HUES48 (cell line): ENCODE results near the gene GNL3L.
"Not testable (repeated sequence)": the region's sequence is repeated elsewhere in the genome, so short reads cannot be mapped to it uniquely, and the experiment has no call there.

Experiments
- H3K27ac ChIP-seq: one replicate; pipeline ENCODE4 v1.7.0; 2013; ENCODE audit warnings: low read depth, low read length, inconsistent platforms
- H3K27me3 ChIP-seq: 2 replicates; pipeline ENCODE4 v1.6.1; 2013; ENCODE audit warnings: mild to moderate bottlenecking, low read length; ENCODE audit not compliant: control insufficient read depth, insufficient read depth
- H3K36me3 ChIP-seq: 2 replicates; pipeline ENCODE4 v1.6.1; 2013; ENCODE audit warnings: low read length; ENCODE audit not compliant: control insufficient read depth, insufficient read depth
- H3K4me1 ChIP-seq: 2 replicates; pipeline ENCODE4 v1.6.1; 2013; ENCODE audit warnings: mild to moderate bottlenecking, low read length; ENCODE audit not compliant: control insufficient read depth, insufficient read depth
- H3K4me3 ChIP-seq: 2 replicates; pipeline ENCODE4 v1.5.1; 2013; ENCODE audit warnings: mild to moderate bottlenecking, low read depth, low read length
- H3K9ac ChIP-seq: 2 replicates; pipeline ENCODE4 v1.6.1; 2013; ENCODE audit warnings: mild to moderate bottlenecking, low read depth, low read length, moderate library complexity
- H3K9me3 ChIP-seq: 2 replicates; pipeline ENCODE4 v1.6.1; 2013; ENCODE audit warnings: low read length; ENCODE audit not compliant: control insufficient read depth, insufficient read depth

Gene GNL3L

DNA sequence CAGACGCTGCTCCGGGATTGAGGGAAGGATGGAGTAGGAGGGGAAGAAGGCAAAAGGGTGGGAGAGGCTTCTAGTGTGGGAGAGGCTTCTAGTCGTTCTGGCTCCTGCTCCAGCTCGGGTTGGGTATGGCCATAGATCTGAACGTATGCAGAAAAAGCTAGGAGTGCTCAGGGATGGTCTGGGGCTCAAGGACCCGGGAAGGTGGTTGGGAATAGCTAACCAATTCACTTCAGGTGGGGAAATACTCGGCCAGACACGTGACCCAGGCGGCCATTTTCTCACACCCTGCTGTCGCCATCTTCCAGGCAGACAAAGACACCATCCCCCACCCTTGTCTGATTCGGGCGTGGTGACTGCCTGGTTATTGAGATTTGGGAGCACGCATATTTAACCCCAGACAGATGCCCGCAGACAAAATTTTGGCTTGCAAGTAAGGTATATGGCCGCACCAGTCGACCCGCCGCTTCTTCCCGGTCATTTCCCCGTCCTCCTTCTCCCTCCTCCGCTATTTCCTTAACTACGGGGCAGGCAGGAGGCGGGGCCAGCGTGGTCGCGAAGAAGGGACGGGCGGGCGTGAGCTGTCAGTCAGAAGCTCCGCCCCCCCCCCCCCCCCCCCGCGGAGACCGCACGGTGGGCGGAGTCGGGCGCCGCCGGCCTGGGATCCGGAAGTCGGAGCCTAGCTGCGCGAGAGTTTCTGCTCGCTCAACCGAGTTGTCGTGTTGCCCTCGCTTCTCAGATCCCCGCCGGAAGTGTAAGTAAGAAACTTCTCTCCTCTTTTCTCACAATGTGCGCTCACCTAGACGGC is at the start of gene GNL3L:
TSS of gene GNL3L (plus strand) at position 668 of the 805 bp plus-strand sequence. CDS start 2,348 bp downstream, outside the sequence.
- Histone ChIP-seq H3K9ac (peak within 1 kb of the TSS; percentile 87), H3K27ac (peak within 1 kb of the TSS; percentile 95), H3K36me3 (peaks cover 26% of the 10 kb centered on the region; the same call in 1 of the 2 replicates), H3K4me1 (peaks cover 3% of the 10 kb centered on the region; the same call in 1 of the 2 replicates), H3K9me3 (peaks cover 50% of the 10 kb centered on the region), H3K4me3 (peak within 1 kb of the TSS; percentile 90), H3K27me3 (no peaks in the 10 kb centered on the region)

- no peaks in the 10 kb centered on the region for H3K27me3 ChIP-seq
- H3K27ac ChIP-seq: peak overlapping the region; percentile 34
- peak overlapping the region; percentile 26; the same call in 1 of the 2 replicates for H3K4me3 ChIP-seq
- H3K36me3 ChIP-seq: no peaks in the 10 kb centered on the region
- peaks cover 22% of the 10 kb centered on the region for H3K9me3 ChIP-seq
- H3K4me1 ChIP-seq: peaks cover 42% of the 10 kb centered on the region
- H3K9ac ChIP-seq: no peak overlapping the region
Observed at GRCh38 chrX:54482839-54483593, 47.0 kb upstream of the GNL3L start.

DNA sequence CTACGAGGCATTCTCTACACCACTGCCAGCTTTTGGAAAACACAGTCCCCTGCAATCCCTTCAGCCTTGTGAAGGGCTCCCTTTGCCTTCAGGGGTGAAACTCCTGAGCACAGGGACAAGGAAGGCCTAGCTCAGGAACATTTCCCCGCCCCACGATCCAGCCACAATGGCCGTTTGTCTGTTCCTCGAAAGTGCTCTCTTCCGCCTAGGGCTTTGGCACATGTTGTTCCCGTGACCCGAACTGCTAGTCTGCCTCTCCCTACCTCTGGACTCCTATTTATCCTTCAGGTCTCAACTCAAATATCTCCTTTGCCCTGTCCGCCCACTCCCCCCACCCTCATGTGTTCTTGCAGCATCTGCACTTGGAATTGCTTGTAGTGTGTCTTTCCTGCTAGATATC is 46.1 kb upstream of the GNL3L start:
- peaks cover 14% of the 10 kb centered on the region; the same call in 1 of the 2 replicates for H3K9me3 ChIP-seq

GRCh38 chrX:54484666-54485065 is 45.4 kb upstream of the GNL3L start:
- no peaks in the 10 kb centered on the region for H3K36me3 ChIP-seq
- H3K27me3 ChIP-seq: no peaks in the 10 kb centered on the region
- peak overlapping the region; percentile 21 for H3K27ac ChIP-seq
- H3K4me1 ChIP-seq: peaks cover 30% of the 10 kb centered on the region
- peaks cover 13% of the 10 kb centered on the region; the same call in 1 of the 2 replicates for H3K9me3 ChIP-seq
- no peak overlapping the region for H3K4me3 ChIP-seq
- H3K9ac ChIP-seq: no peak overlapping the region

More for the DNA sequence above, 46.1 kb upstream of the GNL3L start:
- H3K4me3 ChIP-seq: no peak overlapping the region
- no peaks in the 10 kb centered on the region for H3K36me3 ChIP-seq
- peaks cover 34% of the 10 kb centered on the region for H3K4me1 ChIP-seq
- peak overlapping the region; percentile 21 for H3K27ac ChIP-seq
- no peak overlapping the region for H3K9ac ChIP-seq
- H3K27me3 ChIP-seq: no peaks in the 10 kb centered on the region

DNA sequence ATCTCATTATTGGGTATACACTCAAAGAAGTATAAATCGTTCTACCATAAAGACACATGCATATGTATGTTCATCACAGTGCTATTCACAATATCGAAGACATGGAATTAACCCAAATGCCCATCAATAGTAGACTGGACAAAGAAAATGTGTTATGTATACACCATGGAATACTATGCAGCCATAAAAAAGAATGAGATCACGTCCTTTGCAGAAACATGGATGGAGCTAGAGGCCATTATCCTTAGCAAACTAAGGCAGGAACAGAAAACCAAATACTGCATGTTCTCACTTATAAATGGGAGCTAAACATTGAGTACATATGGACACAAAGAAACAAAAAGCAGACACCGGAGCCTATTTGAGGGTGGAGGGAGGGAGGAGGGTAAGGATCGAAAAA is 40.2 kb upstream of the GNL3L start:
- H3K4me3 ChIP-seq, H3K36me3 ChIP-seq, H3K4me1 ChIP-seq, H3K27ac ChIP-seq, H3K9ac ChIP-seq, H3K27me3 ChIP-seq: not testable (repeated sequence)
- H3K9me3 ChIP-seq: peaks cover 21% of the 10 kb centered on the region

DNA sequence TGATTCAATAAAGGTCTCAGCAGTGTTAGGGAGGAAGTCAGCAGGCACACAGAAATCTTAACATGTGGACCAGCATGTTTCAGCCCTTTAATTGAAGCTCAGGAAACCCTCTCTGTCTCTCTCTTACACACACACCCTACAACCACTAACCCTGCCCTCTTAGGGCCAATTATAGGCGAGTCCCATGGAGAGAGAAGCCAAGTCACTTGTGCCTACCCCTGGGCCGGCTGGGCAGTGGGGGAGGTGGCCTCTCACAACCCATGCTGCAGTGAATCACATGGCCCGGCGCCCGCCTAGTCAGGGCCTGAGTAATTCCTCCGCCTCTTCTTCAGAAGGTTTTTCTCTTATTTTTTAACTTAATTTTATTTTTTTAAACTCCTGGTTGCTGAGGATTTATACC is 37.7 kb upstream of the GNL3L start:
- H3K36me3 ChIP-seq: no peaks in the 10 kb centered on the region
- peaks cover 16% of the 10 kb centered on the region for H3K9me3 ChIP-seq
- no peak overlapping the region for H3K27ac ChIP-seq
- peaks cover 15% of the 10 kb centered on the region for H3K4me1 ChIP-seq
- no peak overlapping the region for H3K9ac ChIP-seq
- no peaks in the 10 kb centered on the region for H3K27me3 ChIP-seq
- H3K4me3 ChIP-seq: no peak overlapping the region

DNA sequence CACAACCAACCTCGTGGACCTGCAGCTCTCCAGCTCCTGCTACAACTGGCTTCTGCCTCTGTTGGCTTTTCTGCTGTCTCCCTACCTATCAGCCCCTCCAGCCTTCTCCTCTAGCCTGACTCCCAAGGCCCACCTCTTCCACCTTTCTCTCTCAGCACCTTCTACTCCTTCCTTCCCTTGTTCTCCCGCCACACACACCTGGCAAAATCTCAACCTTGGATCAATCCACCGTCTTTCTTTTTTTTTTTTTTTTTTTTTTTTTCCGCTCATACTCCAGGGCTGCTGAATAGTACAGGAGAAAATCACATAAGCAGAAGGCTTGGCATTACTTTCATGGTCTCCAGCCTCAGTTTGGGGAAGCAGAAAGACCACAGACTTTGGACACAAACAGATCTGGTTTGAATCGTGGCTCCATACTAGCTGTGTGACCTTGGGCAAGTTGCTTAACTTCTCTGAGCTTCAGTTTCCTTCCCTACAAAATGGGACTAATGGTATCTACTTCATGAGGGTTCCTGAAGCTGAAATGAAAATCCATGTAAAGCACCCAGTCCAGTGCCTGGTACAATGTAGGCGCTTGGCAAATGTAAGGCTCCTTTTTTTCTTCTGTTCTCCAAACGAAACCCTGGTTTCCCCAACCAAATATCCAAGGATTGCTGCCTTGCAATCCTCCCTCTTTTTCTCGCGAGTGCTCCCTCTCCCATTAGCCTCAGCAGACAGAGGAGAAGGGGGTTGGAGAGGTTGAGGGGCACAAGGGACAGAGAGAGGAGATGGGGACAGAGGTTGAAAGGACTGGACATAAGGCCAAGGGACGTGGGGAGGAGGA is 35.6 kb upstream of the GNL3L start:
- Histone ChIP-seq H3K4me1 (peaks cover 15% of the 10 kb centered on the region), H3K9me3 (peaks cover 23% of the 10 kb centered on the region), H3K9ac (0 out of 2 replicates have a peak overlapping the region, but pooled peaks have one; percentile 36), H3K27me3 (no peaks in the 10 kb centered on the region), H3K36me3 (no peaks in the 10 kb centered on the region), H3K4me3 (peak overlapping the region; percentile 72), H3K27ac (no peak overlapping the region)

DNA sequence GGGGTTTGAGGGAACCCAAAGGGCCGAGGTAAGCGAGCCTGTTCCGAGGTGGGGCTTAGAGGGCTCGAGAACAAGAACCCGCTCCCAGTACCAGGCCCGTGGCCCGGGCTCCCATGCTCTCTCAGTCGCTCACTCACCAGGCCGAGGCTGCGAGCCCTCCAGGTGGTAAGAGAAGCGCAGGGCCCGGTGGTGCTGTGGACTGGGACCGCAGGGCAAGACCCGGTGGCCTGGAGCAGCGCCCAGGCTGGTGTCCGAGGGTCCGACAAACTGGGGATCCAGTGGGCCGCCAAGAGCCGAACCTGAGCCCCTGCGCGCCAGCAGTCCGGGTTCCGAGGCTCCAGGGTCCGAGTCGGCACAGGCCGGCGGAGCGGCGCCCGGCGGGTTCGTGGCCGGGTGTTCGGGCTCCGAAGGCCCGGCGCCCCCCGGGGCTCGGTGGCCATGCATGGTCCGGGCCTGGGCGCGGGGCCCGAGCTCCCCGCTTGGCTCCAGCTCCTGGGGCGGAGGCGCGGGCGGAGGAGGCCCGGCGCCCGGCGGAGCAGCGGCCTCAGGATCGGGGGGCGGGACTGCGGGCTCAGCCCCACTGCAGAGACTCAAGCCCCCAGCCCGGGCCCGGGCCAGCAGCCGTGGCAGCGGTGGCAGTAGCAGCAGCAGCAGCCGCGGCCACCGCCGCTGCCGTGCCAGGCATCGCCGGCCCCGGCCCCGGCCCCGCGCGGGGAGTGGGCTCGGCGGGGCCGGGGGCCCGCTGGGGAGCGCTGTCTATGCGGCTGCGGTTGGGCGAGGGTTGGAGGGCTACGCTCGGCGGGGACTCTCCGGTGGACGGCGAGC is 34.8 kb upstream of the GNL3L start:
- Histone ChIP-seq H3K4me1 (peaks cover 15% of the 10 kb centered on the region), H3K4me3 (peak overlapping the region; percentile 72), H3K27ac (peak overlapping the region; percentile 80), H3K9me3 (peaks cover 25% of the 10 kb centered on the region), H3K36me3 (no peaks in the 10 kb centered on the region), H3K27me3 (no peaks in the 10 kb centered on the region), H3K9ac (peak overlapping the region; percentile 36; the same call in 1 of the 2 replicates)

GRCh38 chrX:54495814-54496516 is 34.1 kb upstream of the GNL3L start, which contains the start of gene FGD1:
Gene FGD1, minus strand, starts transcription at chrX:54496234. Its CDS starts 802 bp downstream, at chrX:54495432.
- H3K9me3 ChIP-seq: peaks cover 24% of the 10 kb centered on the region
- peak within 1 kb of the TSS; percentile 80 for H3K27ac ChIP-seq
- H3K36me3 ChIP-seq: no peaks in the 10 kb centered on the region
- peak within 1 kb of the TSS; percentile 72 for H3K4me3 ChIP-seq
- peaks cover 15% of the 10 kb centered on the region for H3K4me1 ChIP-seq
- H3K27me3 ChIP-seq: no peaks in the 10 kb centered on the region
- peak within 1 kb of the TSS; percentile 36; the same call in 1 of the 2 replicates for H3K9ac ChIP-seq
